Measurements from ENCODE around the gene ETV1.

The ETV1 gene

DNA sequence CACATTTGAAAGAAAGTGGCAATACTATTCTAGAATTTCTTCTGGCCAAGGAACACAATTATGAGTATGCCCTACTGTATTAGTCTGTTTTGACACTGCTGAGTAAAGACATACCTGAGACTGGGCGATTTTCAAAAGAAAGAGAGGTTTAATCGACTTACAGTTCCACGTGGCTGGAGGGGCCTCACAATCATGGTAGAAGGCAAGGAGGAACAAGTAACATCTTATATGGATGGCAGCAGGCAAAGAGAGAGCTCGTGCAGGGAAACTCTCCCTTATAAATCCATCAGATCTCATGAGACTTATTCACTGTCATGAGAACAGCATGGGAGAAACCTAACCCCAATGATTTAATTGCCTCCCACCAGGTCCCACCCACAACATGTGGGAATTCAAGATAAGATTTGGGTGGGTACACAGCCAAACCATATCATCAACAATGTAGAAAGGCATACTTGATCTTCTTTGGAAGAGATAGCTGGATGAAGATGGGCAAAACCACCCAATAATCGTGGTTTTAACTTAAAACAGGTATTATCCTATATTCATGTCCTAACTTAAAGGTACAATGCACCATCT is 113.9 kb downstream of the ETV1 start:
- no peak for DNase-seq

DNA sequence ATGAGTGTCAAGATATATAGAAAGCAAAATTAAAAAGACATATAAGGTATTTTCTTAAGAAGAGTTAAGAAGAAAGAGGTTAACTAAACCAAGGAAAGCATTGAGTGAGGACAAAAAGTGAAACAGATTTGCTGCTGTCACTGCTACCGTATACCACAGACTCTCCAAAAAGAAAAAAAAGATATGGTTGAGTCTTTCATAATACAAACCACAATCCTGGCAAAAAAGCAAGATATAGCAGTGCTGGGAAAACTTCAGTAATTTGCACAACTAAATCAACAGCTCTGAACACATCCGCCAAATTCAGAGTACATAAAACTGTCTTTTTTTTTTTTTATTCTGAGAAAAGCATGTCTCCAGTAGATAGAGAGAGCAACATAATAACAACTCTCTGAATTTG is 114.7 kb downstream of the ETV1 start:
- DNase-seq: no peak

- DNase-seq: no peak
Measured at GRCh38 chr7:13872709-13873108, 116.8 kb downstream of the ETV1 start.

DNA sequence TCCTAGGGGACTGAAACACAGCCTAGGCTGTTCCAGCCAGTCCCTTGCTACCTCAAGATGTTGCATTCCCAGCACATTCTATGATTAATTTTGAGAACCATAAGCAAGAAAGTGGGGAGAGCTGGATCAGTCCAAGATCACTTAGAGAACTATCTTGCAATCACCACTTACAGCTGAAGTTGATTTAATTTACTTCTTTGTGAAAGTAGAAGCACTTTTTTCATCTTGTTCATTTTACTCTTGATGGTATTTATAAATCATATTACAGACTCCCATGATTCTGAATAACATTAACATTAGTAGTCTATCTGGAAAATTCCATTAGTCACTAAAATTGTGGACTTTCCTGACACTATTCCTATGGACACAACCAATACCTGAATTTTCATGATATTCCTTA is 118.5 kb downstream of the ETV1 start:
- no peak for DNase-seq

DNA sequence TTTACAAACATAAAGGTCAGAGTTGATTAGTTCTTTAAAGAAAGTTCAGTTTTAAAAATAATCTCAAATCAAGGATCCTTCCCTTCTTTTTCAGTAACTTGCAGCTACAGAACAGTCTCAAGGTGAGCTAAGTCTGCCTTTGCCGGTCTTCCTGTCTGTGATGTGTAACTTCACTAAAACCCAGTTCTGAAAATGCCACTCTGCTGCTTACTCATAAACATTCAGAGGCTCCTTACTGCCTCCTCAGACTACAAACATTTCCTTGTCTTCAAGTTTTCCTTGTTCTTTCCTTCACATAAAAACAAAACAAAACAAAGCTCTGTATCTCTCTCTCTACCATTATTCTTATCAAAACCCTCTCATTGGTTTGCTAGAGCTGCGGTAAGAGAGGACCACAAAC is 128.7 kb downstream of the ETV1 start:
- no peak for DNase-seq

- no peak for DNase-seq
Measured at GRCh38 chr7:13856012-13856411, 133.5 kb downstream of the ETV1 start.

DNA sequence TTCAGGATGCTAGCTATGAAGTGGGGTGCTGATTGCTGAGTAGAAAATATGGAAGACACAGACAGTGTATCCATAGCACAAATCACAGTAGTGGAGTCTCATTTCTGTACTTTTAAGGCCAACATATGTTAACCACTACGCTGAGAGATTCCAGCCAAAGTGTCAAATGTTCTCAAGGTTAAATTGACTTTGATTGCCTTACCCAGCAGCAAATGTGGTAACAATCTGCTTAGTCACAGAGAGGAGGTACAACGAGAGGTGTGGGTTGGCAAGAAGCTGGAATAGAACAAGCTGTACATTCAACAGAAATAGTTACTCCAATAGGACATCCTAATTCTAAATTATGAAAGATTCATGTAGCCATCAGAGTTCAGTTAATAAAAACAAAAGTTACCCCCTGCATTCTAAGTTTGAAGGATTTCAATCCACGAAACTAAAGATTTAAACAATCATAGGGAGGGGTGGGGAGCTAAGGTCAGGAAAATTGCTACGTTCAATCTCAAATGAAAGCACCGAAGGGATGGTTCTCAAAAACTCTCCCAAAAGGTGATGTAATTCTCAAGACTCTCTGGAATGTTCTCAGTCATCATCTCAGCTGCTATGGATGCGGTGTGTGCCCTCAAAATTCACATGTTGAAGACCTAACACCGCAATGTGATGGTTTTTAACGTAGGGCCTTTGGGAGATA is 137.0 kb downstream of the ETV1 start:
- no peak for DNase-seq

DNA sequence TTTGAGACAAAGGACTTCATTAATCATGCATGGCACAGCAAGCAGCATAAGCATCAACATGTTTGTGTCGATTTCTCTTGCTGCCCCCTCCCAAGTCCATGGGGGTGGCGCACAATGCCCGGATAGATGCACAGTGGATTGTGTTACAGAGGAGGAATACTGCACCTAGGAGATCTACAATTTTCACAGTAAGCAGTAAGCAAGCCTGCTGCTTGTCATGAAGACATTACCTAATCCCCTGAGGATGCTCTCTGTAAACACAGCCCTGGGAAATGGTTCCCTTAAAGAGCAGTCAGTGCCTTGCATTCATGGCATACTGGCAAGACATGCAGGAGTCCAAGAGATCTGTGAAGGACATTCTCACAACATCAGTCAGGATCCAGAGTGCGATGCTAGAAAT is 137.7 kb downstream of the ETV1 start:
- peak; percentile 88 for DNase-seq

- peak; percentile 92 for DNase-seq
Measured at GRCh38 chr7:13850185-13850752, 139.2 kb downstream of the ETV1 start.

- no peak for DNase-seq
Measured at GRCh38 chr7:13849163-13849892, 140.1 kb downstream of the ETV1 start.

DNA sequence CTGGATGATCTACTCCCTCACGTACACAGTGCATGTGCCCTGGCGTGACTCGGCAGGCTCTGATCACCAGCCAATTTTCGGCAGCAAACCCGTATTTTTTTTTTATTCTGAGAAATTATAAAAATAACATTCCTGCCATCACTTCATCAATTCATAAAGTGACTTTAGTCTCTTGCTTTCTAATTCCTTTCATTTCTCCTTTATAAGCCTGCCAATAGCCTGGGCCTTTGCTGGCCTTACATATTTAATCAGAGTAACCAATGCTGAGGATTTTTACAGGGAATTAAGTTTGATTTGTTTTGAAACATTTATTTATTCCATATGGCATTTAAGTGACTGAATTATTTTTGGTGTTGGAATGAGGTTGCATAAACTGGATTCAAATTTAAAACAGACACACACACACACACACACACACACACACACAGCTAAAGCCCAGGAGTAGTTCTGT is 140.8 kb downstream of the ETV1 start:
- no peak for DNase-seq

DNA sequence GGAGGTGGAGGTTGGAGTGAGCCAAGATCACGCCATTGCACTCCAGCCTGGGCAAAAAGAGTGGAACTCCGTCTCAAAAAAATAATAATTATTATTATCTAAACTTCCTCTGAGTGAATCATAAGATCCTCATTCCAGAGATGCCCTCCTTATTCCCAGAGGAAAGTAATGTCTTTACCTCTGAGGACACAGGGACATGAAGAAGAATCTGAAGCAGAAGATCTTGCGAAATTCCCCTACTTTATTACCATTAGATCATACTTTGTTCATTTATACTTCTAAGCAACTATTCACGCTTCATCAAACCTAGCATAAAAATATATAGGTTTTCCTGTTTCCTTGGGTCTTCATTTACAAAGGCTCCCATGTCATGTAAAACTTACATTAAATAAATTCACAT is 143.1 kb downstream of the ETV1 start:
- no peak for DNase-seq

GRCh38 chr7:13845601-13846000 is 143.9 kb downstream of the ETV1 start:
- DNase-seq: no peak

- DNase-seq: no peak
Measured at GRCh38 chr7:13844954-13845353, 144.5 kb downstream of the ETV1 start.

DNA sequence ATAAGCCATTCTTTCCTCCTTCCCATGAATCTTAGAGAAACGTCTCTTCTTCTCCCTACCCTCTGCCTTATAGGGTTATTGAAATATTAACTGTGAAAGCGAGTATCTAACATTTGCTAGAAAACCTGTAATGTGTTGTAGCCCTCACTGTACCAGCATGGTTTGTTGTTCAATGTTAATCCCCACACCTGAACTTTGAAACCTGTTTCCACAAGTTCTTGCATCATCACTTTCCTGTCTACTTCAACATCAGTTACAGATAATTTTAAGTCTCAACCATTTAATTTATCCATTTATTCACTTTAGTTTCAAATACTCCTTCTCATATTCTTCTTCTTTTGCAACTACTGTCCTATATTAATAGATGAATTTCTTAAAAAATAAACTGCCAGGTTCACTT is 148.2 kb downstream of the ETV1 start:
- DNase-seq: no peak

Data from islet precursor cell (in vitro differentiated cells).